ENCODE measurements around the gene UBE3D.

DNA sequence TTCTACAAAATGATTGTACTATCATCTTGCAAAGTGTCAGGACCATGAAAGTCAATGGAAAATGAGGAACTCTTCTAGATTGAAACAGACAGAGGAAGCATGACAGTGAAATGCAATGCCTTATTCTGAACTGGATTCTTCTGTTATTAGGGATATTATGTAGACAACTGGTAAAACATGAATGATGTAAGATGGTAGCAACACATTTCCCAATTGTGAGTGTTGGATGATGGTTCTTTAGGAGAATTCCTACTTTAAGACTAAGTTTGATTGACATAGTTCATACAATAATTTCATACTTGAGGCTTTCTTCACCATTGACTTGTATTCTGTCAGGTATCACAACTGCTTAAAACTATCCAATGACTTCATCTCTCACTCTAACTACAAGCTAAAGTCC, 4.5 kb downstream of the UBE3D start:
- TF ChIP-seq, protein P1, sequence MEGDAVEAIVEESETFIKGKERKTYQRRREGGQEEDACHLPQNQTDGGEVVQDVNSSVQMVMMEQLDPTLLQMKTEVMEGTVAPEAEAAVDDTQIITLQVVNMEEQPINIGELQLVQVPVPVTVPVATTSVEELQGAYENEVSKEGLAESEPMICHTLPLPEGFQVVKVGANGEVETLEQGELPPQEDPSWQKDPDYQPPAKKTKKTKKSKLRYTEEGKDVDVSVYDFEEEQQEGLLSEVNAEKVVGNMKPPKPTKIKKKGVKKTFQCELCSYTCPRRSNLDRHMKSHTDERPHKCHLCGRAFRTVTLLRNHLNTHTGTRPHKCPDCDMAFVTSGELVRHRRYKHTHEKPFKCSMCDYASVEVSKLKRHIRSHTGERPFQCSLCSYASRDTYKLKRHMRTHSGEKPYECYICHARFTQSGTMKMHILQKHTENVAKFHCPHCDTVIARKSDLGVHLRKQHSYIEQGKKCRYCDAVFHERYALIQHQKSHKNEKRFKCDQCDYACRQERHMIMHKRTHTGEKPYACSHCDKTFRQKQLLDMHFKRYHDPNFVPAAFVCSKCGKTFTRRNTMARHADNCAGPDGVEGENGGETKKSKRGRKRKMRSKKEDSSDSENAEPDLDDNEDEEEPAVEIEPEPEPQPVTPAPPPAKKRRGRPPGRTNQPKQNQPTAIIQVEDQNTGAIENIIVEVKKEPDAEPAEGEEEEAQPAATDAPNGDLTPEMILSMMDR (IDR thresholded peaks at IDR 0.05), result no peak
- no peak for TF ChIP-seq POLR2A (IDR thresholded peaks at IDR 0.05)
